Right lobe of liver (tissue), 6 donors: ENCODE measurements around the gene CARS1. TPM values are rescaled to one million over a fixed set of nuclear protein-coding genes. Genes with fewer than 3 reads are reported as not detected.

ENCODE experiments used
- ATAC-seq, 4 donors: fragments of 200-7000 bp; cut with Tn5 transposase; one replicate each; pipeline ENCODE4 v1.9.1; 2020; ENCODE audit warnings: mild to moderate bottlenecking in 4 of 4, moderate library complexity in 4 of 4
- DNase-seq, 3 donors: peaks; one replicate each; pipeline ENCODE4 v3.0.0-alpha.2; 2020
- H3K27ac ChIP-seq, 3 donors: fragments of 200-600 bp; one replicate each; pipeline ENCODE4 v1.8.0; 2022
- H3K27me3 ChIP-seq, 2 donors: fragments of 200-600 bp; one replicate each; pipeline ENCODE4 v1.8.0; 2022
- H3K36me3 ChIP-seq, 4 donors: fragments of 200-600 bp; sonication (generic) in 1 of 4; one replicate each; pipeline versions ENCODE4 v1.5.1 to v1.8.0; 2017 to 2022; ENCODE audit warnings: control low read depth in 1 of 4
- H3K4me1 ChIP-seq, 4 donors: fragments of 200-600 bp; sonication (generic) in 1 of 4; one replicate each; pipeline versions ENCODE4 v1.5.1 to v1.8.0; 2017 to 2022; ENCODE audit warnings: control low read depth in 1 of 4
- H3K4me3 ChIP-seq, 3 donors: fragments of 200-600 bp; one replicate each; pipeline ENCODE4 v1.8.0; 2022
- H3K9me3 ChIP-seq, 4 donors: fragments of 200-600 bp; sonication (generic) in 1 of 4; one replicate each; pipeline versions ENCODE4 v1.5.1 to v1.8.0; 2017 to 2022; ENCODE audit warnings: control low read depth in 1 of 4
- POLR2A ChIP-seq: fragments of 450-650 bp; IDR thresholded peaks from one replicate; pipeline ENCODE4 v1.6.1; 2017; ENCODE audit warnings: antibody characterized with exemption, mild to moderate bottlenecking
- WGBS: methylation state at CpG from one replicate; pipeline ENCODE4 v1.1.6; 2018; ENCODE audit warnings: low coverage, low lambda C conversion rate; ENCODE audit not compliant: insufficient coverage; ENCODE audit errors: missing lambda C conversion rate; 5-methylcytosine and 5-hydroxymethylcytosine counted together
- intact Hi-C, 2 donors: fragments of 100-400 bp; cut with DNase I; formaldehyde crosslinking; loops; one replicate each; pipeline versions ENCODE4 v1.11.2 to v1.14.1; 2022
- total RNA-seq, 6 experiments: library from RNA; depleted of rRNA in 2 of 6; stranded (reverse); fragments of >200 nt in 2 of 6; fragmentation: NEBNext Ultra II Directional in 3 of 6; extraction: Animal tissue kit (Norgen Biotek cat#: 25700) in 3 of 6; gene quantifications; one replicate each; pipeline versions ENCODE4 v1.1.0 to v1.2.4, GENCODE V29; 2016 to 2023
- TF ChIP-seq, protein P1 (sequence below), 4 donors: fragments of 200-600 bp in 3 of 4; fragments of 450-650 bp in 1 of 4; IDR thresholded peaks; one replicate each; pipeline versions ENCODE4 v1.5.1 to v1.8.0; 2016 to 2022; ENCODE audit warnings: antibody characterized with exemption in 4 of 4, mild to moderate bottlenecking in 2 of 4
- donor health status: DM: no; HTN: yes; CAD: no.
- donor health status: DM: no; HTN: no; CAD: no.
- donor health status: DM: no; HTN: no; CAD: no.
- donor health status: DM: no; HTN: yes; CAD: no.
- donor health status: DM: no; HTN: yes; CAD: no.

CARS1 gene
- total RNA-seq, 6 experiments from 2014 or later = 17.3 to 44.7 (median 22.7) TPM

DNA sequence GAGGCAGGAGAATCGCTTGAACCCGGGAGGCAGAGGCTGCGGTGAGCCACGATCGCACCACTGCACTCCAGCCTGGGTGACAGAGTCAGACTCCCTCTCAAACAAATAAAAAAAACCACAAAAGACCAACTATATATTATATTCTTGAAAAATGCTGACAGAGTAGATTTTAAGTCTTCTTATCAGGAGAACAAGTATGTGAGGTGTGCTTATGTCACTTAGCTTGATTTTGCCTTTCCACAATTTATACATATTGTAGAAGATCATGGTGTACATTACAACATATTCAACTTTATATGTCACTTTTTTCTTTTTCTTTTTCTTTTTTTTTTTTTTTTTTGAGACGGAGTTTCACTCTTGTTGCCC is 24.1 kb upstream of the CARS1 start:
- no peaks in the 10 kb centered on the region for H3K36me3 ChIP-seq
- H3K4me3 ChIP-seq = no peak overlapping the region
- no peak overlapping the region for H3K27ac ChIP-seq
- DNase-seq (no peak), ATAC-seq (no peak)
- H3K9me3 ChIP-seq = no peaks in the 10 kb centered on the region
- intact Hi-C loops = no loop called here
- 80% methylated on average over 2 of the region's 6 CpGs for WGBS
- no peaks in the 10 kb centered on the region for H3K27me3 ChIP-seq
- TF ChIP-seq POLR2A = no peak
- TF ChIP-seq, protein P1, sequence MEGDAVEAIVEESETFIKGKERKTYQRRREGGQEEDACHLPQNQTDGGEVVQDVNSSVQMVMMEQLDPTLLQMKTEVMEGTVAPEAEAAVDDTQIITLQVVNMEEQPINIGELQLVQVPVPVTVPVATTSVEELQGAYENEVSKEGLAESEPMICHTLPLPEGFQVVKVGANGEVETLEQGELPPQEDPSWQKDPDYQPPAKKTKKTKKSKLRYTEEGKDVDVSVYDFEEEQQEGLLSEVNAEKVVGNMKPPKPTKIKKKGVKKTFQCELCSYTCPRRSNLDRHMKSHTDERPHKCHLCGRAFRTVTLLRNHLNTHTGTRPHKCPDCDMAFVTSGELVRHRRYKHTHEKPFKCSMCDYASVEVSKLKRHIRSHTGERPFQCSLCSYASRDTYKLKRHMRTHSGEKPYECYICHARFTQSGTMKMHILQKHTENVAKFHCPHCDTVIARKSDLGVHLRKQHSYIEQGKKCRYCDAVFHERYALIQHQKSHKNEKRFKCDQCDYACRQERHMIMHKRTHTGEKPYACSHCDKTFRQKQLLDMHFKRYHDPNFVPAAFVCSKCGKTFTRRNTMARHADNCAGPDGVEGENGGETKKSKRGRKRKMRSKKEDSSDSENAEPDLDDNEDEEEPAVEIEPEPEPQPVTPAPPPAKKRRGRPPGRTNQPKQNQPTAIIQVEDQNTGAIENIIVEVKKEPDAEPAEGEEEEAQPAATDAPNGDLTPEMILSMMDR (IDR thresholded peaks at IDR 0.05) = no peak
- H3K4me1 ChIP-seq = no peaks in the 10 kb centered on the region

- no peaks in the 10 kb centered on the region for H3K9me3 ChIP-seq
- H3K36me3 ChIP-seq = no peaks in the 10 kb centered on the region
- H3K4me3 ChIP-seq = no peak overlapping the region
- ATAC-seq (no peak), DNase-seq (no peak)
- no peaks in the 10 kb centered on the region for H3K4me1 ChIP-seq
- no peak overlapping the region for H3K27ac ChIP-seq
- 73% methylated on average over 7 of the region's 13 CpGs for WGBS
- TF ChIP-seq POLR2A = no peak
- TF ChIP-seq, protein P1 (IDR thresholded peaks at IDR 0.05) = no peak
- H3K27me3 ChIP-seq = no peaks in the 10 kb centered on the region
- intact Hi-C loops = no loop called here
Measured at GRCh38 chr11:3080733-3081385, 23.6 kb upstream of the CARS1 start.

DNA sequence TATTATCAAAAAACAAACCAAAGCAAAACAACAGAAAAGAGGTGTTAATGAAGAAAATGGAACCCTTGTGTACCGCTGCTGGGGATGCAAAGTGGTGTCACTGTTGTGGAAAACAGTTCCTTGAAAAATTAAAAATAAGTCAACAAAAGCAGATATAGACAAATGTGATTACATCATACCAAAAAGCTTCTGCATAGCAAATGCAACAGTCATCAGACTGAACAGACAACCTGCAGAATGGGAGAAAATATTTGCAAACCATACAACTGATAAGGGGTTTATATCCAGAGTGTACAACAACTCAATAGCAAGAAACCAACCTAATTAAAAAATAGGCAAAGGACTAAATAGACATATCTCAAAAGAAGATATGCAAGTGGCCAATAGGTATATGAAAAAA is 22.9 kb upstream of the CARS1 start:
- Histone ChIP-seq H3K36me3 (no peaks in the 10 kb centered on the region), H3K27ac (no peak overlapping the region), H3K9me3 (no peaks in the 10 kb centered on the region), H3K4me1 (no peaks in the 10 kb centered on the region), H3K27me3 (no peaks in the 10 kb centered on the region), H3K4me3 (no peak overlapping the region)
- DNase-seq = no peak
- TF ChIP-seq, protein P1 (IDR thresholded peaks at IDR 0.05) = no peak
- no peak for TF ChIP-seq POLR2A
- intact Hi-C loops = no loop called here
- ATAC-seq = no peak
- WGBS = 73% methylated on average over 1 of the region's 1 CpG

GRCh38 chr11:3077846-3078440 is 20.7 kb upstream of the CARS1 start:
- H3K27ac ChIP-seq = no peak overlapping the region
- ATAC-seq = no peak
- WGBS = 78% methylated on average over 16 of the region's 16 CpGs
- no peak for TF ChIP-seq POLR2A
- TF ChIP-seq, protein P1 (IDR thresholded peaks at IDR 0.05) = no peak
- no peaks in the 10 kb centered on the region for H3K4me1 ChIP-seq
- no peaks in the 10 kb centered on the region for H3K27me3 ChIP-seq
- intact Hi-C loops = no loop called here
- H3K36me3 ChIP-seq = no peaks in the 10 kb centered on the region
- H3K4me3 ChIP-seq = no peak overlapping the region
- no peak for DNase-seq
- no peaks in the 10 kb centered on the region for H3K9me3 ChIP-seq
